NT2/D1 (cell line): ENCODE data around the gene BHLHA15.

Source experiments
- SUZ12 ChIP-seq: IDR thresholded peaks from 2 replicates; pipeline ENCODE4 v1.6.1; 2011; ENCODE audit not compliant: insufficient read length, insufficient read depth; ENCODE audit errors: extremely low read depth
- YY1 ChIP-seq: IDR thresholded peaks from 2 replicates; pipeline ENCODE4 v1.6.1; 2011; ENCODE audit not compliant: insufficient read length, insufficient read depth
- ZNF274 ChIP-seq: IDR thresholded peaks from 2 replicates; pipeline ENCODE4 v1.6.1; 2011; ENCODE audit warnings: mild to moderate bottlenecking, low read depth, low read length

DNA sequence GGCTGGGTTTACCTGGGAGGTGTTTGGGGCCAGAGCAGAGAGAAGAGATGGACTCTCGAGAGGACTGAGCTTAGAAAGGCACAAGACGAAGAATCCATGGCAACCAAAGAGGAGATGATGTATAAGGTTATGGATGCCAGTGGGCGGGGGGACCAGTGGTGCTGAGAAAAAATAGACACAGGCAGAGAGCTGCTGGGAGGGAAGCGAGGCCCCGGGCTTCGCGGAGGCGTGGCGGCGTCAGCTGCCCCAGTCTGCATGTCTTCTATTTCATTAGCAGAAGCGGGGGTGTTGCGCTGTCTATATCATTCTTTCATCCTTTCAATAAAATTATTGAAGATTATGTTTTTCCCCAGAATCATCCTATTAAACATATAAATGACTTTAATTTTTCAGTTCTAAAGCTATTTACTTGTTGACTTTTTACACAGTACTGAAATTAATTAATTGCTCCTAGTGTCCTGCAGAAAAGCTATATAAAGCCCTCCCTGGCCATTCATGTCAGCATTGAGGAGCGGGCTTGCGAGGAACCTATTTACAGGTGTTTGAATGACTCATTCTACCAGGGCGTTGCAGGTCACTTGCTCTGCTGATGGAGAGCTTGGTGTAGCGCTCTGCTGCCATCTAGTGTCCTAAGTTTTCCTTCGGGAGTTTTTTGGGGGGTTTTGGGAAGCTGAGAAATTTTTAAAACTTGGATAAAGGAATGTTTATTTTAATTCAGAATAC is 42.9 kb upstream of the BHLHA15 start:
- TF ChIP-seq ZNF274 (no peak), SUZ12 (no peak), YY1 (no peak)
